ENCODE data around the gene PET100.

GRCh38 chr19:7612282-7613274, 17.0 kb upstream of the PET100 start:
- no peak for TF ChIP-seq CTCF (conservative IDR thresholded peaks at IDR 0.05; ENCODE audit: low read depth, low read length)
- TF ChIP-seq EZH2 (IDR thresholded peaks at IDR 0.05; ENCODE audit: borderline replicate concordance, low read depth, low read length, poor library complexity, severe bottlenecking): no peak
